Stomach smooth muscle (tissue), 2 donors: Measurements from ENCODE around the gene TMEM266.

Source experiments
- H3K27ac ChIP-seq: one replicate; pipeline ENCODE4 v1.7.0; 2013; ENCODE audit warnings: mild to moderate bottlenecking, low read length, inconsistent platforms
- H3K27me3 ChIP-seq, 2 donors: one replicate each; pipeline ENCODE4 v1.7.0; 2013; ENCODE audit warnings: low read length in 2 of 2; ENCODE audit not compliant: insufficient read depth in 2 of 2, control insufficient read depth in 1 of 2
- H3K36me3 ChIP-seq, 2 donors: one replicate each; pipeline ENCODE4 v1.7.0; 2013; ENCODE audit warnings: low read length in 2 of 2; ENCODE audit not compliant: control insufficient read depth in 2 of 2, insufficient read depth in 2 of 2
- H3K4me1 ChIP-seq: one replicate; pipeline ENCODE4 v1.7.0; 2013; ENCODE audit warnings: low read length; ENCODE audit not compliant: control insufficient read depth, insufficient read depth
- H3K4me3 ChIP-seq, 2 donors: one replicate each; pipeline ENCODE4 v1.7.0; 2013; ENCODE audit warnings: low read length in 2 of 2
- H3K9ac ChIP-seq, 2 donors: one replicate each; pipeline ENCODE4 v1.7.0; 2013; ENCODE audit warnings: low read length in 2 of 2, mild to moderate bottlenecking in 1 of 2
- H3K9me3 ChIP-seq, 2 donors: one replicate each; pipeline ENCODE4 v1.7.0; 2013; ENCODE audit warnings: low read length in 2 of 2; ENCODE audit not compliant: control insufficient read depth in 2 of 2
- donor health status: healthy.
- donor health status: Pancreatic carcinoma.

TMEM266 gene

DNA sequence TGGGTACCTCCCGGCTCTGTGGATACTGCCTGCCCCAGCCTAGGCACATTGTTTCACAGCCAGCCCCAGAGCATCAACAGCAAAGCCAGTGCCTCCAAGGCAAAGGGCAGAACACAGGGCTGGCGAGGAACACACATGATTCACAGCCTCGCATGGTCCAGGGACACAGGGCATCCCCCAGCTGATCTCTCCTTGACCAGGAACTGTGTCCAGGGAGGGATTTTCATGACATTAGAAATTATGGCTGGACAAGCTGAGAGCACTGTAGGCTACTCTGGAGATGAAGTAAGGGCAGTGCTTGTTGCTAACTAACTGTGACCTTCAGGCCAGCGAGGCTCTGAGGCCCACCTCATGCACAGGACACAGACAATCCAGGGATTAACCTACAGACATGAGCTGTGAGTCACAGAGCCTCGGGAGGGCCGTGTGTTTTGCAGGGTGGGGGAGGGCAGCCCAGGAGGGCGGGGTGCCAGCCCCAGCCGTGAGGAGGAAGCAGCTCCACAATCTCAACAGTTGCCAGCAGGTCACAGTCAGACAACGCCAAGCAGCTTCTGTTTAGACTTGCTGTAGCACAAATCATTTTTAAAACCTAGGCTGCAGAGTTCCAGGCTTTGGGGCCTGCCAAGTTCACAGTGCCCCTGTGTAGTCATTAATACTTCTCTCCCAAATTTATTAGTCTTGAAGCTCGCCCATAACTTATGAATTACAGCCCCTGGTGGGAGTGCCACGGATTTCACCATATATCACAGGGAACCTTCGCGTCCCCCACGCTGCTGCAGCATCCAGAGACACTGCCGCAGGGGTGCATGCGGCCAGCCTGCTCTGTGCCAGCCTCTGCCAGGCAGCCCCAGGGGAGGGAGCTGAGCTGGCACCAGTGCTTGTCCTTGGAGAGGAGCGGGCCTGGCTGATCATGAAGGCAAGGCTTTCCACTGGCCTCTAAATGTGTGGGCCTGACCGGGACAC is 136.8 kb downstream of the TMEM266 start:
- H3K27ac ChIP-seq = peak overlapping the region; percentile 55
- no peaks in the 10 kb centered on the region for H3K36me3 ChIP-seq
- peaks cover 2 to 3% of the 10 kb centered on the region in 2 donors for H3K27me3 ChIP-seq
- H3K9ac ChIP-seq = peak overlapping the region; percentile 27 to 36
- peak overlapping the region in 1 of 2 donors; percentile 22 for H3K4me3 ChIP-seq
- no peaks in the 10 kb centered on the region for H3K9me3 ChIP-seq
- peaks cover 49% of the 10 kb centered on the region for H3K4me1 ChIP-seq

- Histone ChIP-seq H3K27ac (peak overlapping the region; percentile 55), H3K9ac (no peak overlapping the region), H3K36me3 (no peaks in the 10 kb centered on the region), H3K4me1 (peaks cover 49% of the 10 kb centered on the region), H3K27me3 (no peaks in the 10 kb centered on the region), H3K9me3 (no peaks in the 10 kb centered on the region), H3K4me3 (no peak overlapping the region)
Measured at GRCh38 chr15:76197703-76198455, 138.1 kb downstream of the TMEM266 start.

- Histone ChIP-seq H3K27ac (no peak overlapping the region), H3K9me3 (no peaks in the 10 kb centered on the region), H3K36me3 (peaks cover 0 to 2% of the 10 kb centered on the region in 2 donors), H3K27me3 (no peaks in the 10 kb centered on the region), H3K4me1 (peaks cover 49% of the 10 kb centered on the region), H3K4me3 (no peak overlapping the region), H3K9ac (no peak overlapping the region)
Measured at GRCh38 chr15:76198456-76199105, 138.8 kb downstream of the TMEM266 start.

GRCh38 chr15:76199106-76200082 is 139.6 kb downstream of the TMEM266 start:
- H3K4me3 ChIP-seq = no peak overlapping the region
- H3K27ac ChIP-seq = no peak overlapping the region
- no peaks in the 10 kb centered on the region for H3K27me3 ChIP-seq
- H3K36me3 ChIP-seq = peaks cover 0 to 2% of the 10 kb centered on the region in 2 donors
- H3K4me1 ChIP-seq = peaks cover 49% of the 10 kb centered on the region
- H3K9ac ChIP-seq = no peak overlapping the region
- no peaks in the 10 kb centered on the region for H3K9me3 ChIP-seq

- Histone ChIP-seq H3K4me1 (peaks cover 49% of the 10 kb centered on the region), H3K27ac (no peak overlapping the region), H3K27me3 (no peaks in the 10 kb centered on the region), H3K36me3 (peaks cover 0 to 3% of the 10 kb centered on the region in 2 donors), H3K9me3 (no peaks in the 10 kb centered on the region), H3K9ac (no peak overlapping the region), H3K4me3 (no peak overlapping the region)
Measured at GRCh38 chr15:76200083-76200465, 140.3 kb downstream of the TMEM266 start.

DNA sequence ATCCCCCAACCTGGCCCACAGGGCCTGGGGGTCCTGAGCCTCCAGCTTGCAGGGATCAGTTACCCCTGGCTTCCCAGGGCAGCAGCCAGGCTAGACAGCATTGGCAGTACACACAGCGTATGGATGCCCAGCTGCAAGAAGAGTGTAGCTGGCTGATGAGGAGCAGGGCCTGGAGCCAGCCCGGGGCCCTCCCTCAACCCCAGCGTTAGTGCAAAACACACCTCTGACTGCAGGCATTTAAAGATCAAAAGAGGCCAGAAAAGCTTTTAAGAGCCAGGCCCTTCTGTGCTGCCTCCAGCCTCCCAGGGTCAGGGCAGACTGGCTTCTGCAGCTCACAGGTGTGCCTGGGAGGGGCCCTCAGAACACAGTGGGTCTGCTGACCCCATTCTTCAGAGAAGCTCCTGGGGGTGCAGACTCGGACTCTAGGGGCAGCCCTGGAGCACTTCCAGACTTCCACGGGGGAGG is 140.9 kb downstream of the TMEM266 start:
- Histone ChIP-seq H3K4me1 (peaks cover 47% of the 10 kb centered on the region), H3K9ac (no peak overlapping the region), H3K4me3 (no peak overlapping the region), H3K36me3 (peaks cover 0 to 3% of the 10 kb centered on the region in 2 donors), H3K27ac (no peak overlapping the region), H3K9me3 (no peaks in the 10 kb centered on the region), H3K27me3 (no peaks in the 10 kb centered on the region)

DNA sequence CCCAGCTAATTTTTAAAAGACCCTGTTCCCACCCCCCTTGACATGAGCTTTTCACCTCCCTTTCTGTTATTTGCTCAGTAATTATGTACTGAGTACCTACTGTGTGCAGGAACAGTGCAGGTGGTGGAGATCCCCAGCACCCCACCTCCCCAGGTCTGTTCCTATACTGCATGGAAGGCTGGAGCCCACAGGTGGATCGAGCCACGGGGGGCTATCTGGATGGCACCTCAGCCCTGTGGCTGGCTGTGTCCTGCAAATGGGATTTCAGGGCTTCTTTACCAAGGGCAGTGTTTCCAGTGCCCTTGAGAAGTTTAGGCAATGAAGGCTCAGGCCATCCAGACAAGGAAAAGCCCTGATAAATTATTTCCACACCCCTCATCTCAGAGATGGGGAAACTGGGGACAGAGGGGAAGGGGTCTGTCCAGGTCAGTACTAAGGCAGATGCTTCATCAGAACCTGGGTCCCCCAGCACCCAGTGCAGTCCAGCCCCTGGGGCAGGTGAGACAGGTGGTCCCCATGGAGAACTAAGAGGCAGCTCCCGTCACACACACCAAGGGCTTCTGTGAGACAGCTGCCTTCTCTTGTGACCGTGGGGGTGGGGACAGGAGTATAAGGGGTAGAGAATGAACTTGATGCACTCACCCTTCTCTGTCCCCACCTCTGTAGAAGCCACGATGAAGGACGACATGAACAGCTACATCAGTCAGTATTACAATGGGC is 141.9 kb downstream of the TMEM266 start:
- peaks cover 37% of the 10 kb centered on the region for H3K4me1 ChIP-seq
- H3K4me3 ChIP-seq = no peak overlapping the region
- H3K9ac ChIP-seq = no peak overlapping the region
- peaks cover 0 to 5% of the 10 kb centered on the region in 2 donors for H3K36me3 ChIP-seq
- no peak overlapping the region for H3K27ac ChIP-seq
- H3K27me3 ChIP-seq = no peaks in the 10 kb centered on the region
- no peaks in the 10 kb centered on the region for H3K9me3 ChIP-seq

- Histone ChIP-seq H3K9me3 (no peaks in the 10 kb centered on the region), H3K27me3 (no peaks in the 10 kb centered on the region), H3K9ac (no peak overlapping the region), H3K36me3 (peaks cover 0 to 5% of the 10 kb centered on the region in 2 donors), H3K4me1 (peaks cover 19% of the 10 kb centered on the region), H3K4me3 (no peak overlapping the region), H3K27ac (no peak overlapping the region)
Measured at GRCh38 chr15:76203346-76204108, 143.7 kb downstream of the TMEM266 start.
